SK-N-SH treated with all-trans-retinoic acid at 6 μM for 48 hours (cell line): ENCODE data around the gene ARL15.

Source experiments
- ATAC-seq: fragments of 200-7000 bp; cut with Tn5 transposase; 3 replicates; pipeline ENCODE4 v1.9.1; 2020; ENCODE audit warnings: mild to moderate bottlenecking, moderate library complexity
- ARNTL ChIP-seq: fragments of 450-650 bp; formaldehyde crosslinking; IDR thresholded peaks from 2 replicates; pipeline ENCODE4 v1.5.0; 2020; ENCODE audit warnings: low read depth, mild to moderate bottlenecking, moderate library complexity, borderline replicate concordance
- BACH2 ChIP-seq: fragments of 250-450 bp; sonication (Bioruptor Pico); IDR thresholded peaks from 2 replicates; pipeline ENCODE4 v1.9.0; 2021; ENCODE audit warnings: mild to moderate bottlenecking, borderline replicate concordance
- CREB5 ChIP-seq: fragments of 250-450 bp; sonication (Bioruptor Pico); IDR thresholded peaks from 2 replicates; pipeline ENCODE4 v1.5.1; 2020; ENCODE audit warnings: low read depth, mild to moderate bottlenecking, moderate library complexity
- CSDC2 ChIP-seq: fragments of 250-450 bp; sonication (Bioruptor Pico); IDR thresholded peaks from 2 replicates; pipeline ENCODE4 v1.5.0; 2020; ENCODE audit warnings: mild to moderate bottlenecking, moderate library complexity
- ESRRG ChIP-seq: fragments of 250-450 bp; sonication (Bioruptor Pico); IDR thresholded peaks from 2 replicates; pipeline ENCODE4 v1.6.1; 2021; ENCODE audit warnings: mild to moderate bottlenecking
- GLIS3 ChIP-seq: fragments of 250-450 bp; sonication (Bioruptor Pico); IDR thresholded peaks from 2 replicates; pipeline ENCODE4 v1.5.0; 2020; ENCODE audit warnings: mild to moderate bottlenecking, moderate library complexity
- ISL1 ChIP-seq: fragments of 250-450 bp; sonication (Bioruptor Pico); IDR thresholded peaks from 2 replicates; pipeline ENCODE4 v2.1.2; 2022; ENCODE audit warnings: mild to moderate bottlenecking, moderate library complexity
- OSR1 ChIP-seq: fragments of 250-450 bp; sonication (Bioruptor Pico); IDR thresholded peaks from 2 replicates; pipeline ENCODE4 v1.8.0; 2022; ENCODE audit warnings: moderate library complexity, mild to moderate bottlenecking, inconsistent platforms
- PPARA ChIP-seq: fragments of 250-450 bp; sonication (Bioruptor Pico); IDR thresholded peaks from 2 replicates; pipeline ENCODE4 v1.5.0; 2020; ENCODE audit warnings: mild to moderate bottlenecking, borderline replicate concordance
- RARB ChIP-seq: fragments of 250-450 bp; sonication (Bioruptor Pico); IDR thresholded peaks from 2 replicates; pipeline ENCODE4 v1.8.0; 2021; ENCODE audit warnings: mild to moderate bottlenecking, moderate library complexity
- SNAI2 ChIP-seq: fragments of 250-450 bp; sonication (Bioruptor Pico); IDR thresholded peaks from 2 replicates; pipeline ENCODE4 v1.5.0; 2020; ENCODE audit warnings: mild to moderate bottlenecking, moderate library complexity
- TCF4 ChIP-seq: fragments of 250-450 bp; sonication (Bioruptor Pico); IDR thresholded peaks from 2 replicates; pipeline ENCODE4 v1.8.0; 2021; ENCODE audit warnings: mild to moderate bottlenecking, moderate library complexity, borderline replicate concordance
- TOX ChIP-seq: fragments of 250-450 bp; sonication (Bioruptor Pico); IDR thresholded peaks from 2 replicates; pipeline ENCODE4 v1.8.0; 2021; ENCODE audit warnings: mild to moderate bottlenecking, moderate library complexity, borderline replicate concordance
- TSHZ2 ChIP-seq: fragments of 250-450 bp; sonication (Bioruptor Pico); IDR thresholded peaks from 2 replicates; pipeline ENCODE4 v1.5.0; 2020; ENCODE audit warnings: mild to moderate bottlenecking, moderate library complexity
- ZC3H10 ChIP-seq: fragments of 250-450 bp; sonication (Bioruptor Pico); IDR thresholded peaks from 2 replicates; pipeline ENCODE4 v1.5.1; 2021; ENCODE audit warnings: mild to moderate bottlenecking, moderate library complexity
- ZFP3 ChIP-seq: fragments of 250-450 bp; sonication (Bioruptor Pico); IDR thresholded peaks from 2 replicates; pipeline ENCODE4 v1.5.0; 2020; ENCODE audit warnings: mild to moderate bottlenecking, moderate library complexity
- ZFP30 ChIP-seq: fragments of 450-650 bp; formaldehyde crosslinking; IDR thresholded peaks from 2 replicates; pipeline ENCODE4 v1.5.0; 2022; ENCODE audit warnings: mild to moderate bottlenecking, moderate library complexity
- ZNF565 ChIP-seq: fragments of 450-650 bp; formaldehyde crosslinking; conservative IDR thresholded peaks from 2 replicates; pipeline ENCODE4 v1.5.0; 2020; ENCODE audit warnings: low read depth, mild to moderate bottlenecking, moderate library complexity
- ZNF70 ChIP-seq: fragments of 450-650 bp; formaldehyde crosslinking; IDR thresholded peaks from 2 replicates; pipeline ENCODE4 v1.5.0; 2020; ENCODE audit warnings: mild to moderate bottlenecking, moderate library complexity
- ZNF8 ChIP-seq: fragments of 450-650 bp; formaldehyde crosslinking; IDR thresholded peaks from 2 replicates; pipeline ENCODE4 v1.5.0; 2020; ENCODE audit warnings: mild to moderate bottlenecking, moderate library complexity
- TF ChIP-seq, protein P1 (sequence below): fragments of 250-450 bp; sonication (Bioruptor Pico); IDR thresholded peaks from 2 replicates; pipeline ENCODE4 v1.8.0; 2021; ENCODE audit warnings: low read depth, mild to moderate bottlenecking, moderate library complexity, borderline replicate concordance
- TF ChIP-seq, protein P2 (sequence below): fragments of 250-450 bp; sonication (Bioruptor Pico); IDR thresholded peaks from 2 replicates; pipeline ENCODE4 v1.5.1; 2021; ENCODE audit warnings: mild to moderate bottlenecking, moderate library complexity
- TF ChIP-seq, protein P3 (sequence below): fragments of 250-450 bp; sonication (Bioruptor Pico); IDR thresholded peaks from 2 replicates; pipeline ENCODE4 v1.8.0; 2020; ENCODE audit warnings: mild to moderate bottlenecking, moderate library complexity, borderline replicate concordance

ARL15 gene

GRCh38 chr5:54227109-54227508 lies 83.3 kb downstream of the ARL15 start:
- TF ChIP-seq, protein P1, sequence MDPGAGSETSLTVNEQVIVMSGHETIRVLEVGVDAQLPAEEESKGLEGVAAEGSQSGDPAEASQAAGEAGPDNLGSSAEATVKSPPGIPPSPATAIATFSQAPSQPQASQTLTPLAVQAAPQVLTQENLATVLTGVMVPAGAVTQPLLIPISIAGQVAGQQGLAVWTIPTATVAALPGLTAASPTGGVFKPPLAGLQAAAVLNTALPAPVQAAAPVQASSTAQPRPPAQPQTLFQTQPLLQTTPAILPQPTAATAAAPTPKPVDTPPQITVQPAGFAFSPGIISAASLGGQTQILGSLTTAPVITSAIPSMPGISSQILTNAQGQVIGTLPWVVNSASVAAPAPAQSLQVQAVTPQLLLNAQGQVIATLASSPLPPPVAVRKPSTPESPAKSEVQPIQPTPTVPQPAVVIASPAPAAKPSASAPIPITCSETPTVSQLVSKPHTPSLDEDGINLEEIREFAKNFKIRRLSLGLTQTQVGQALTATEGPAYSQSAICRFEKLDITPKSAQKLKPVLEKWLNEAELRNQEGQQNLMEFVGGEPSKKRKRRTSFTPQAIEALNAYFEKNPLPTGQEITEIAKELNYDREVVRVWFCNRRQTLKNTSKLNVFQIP (CRISPR knock-in tag), result no peak
- no peak for TF ChIP-seq ZC3H10 (CRISPR knock-in tag)
- no peak for TF ChIP-seq CSDC2
- no peak for TF ChIP-seq SNAI2 (CRISPR knock-in tag)
- no peak for TF ChIP-seq ZNF565
- TF ChIP-seq ZFP3, result no peak
- TF ChIP-seq ZNF70 (CRISPR knock-in tag), result no peak
- no peak for TF ChIP-seq OSR1 (CRISPR knock-in tag)
- no peak for TF ChIP-seq ESRRG (CRISPR knock-in tag)
- ATAC-seq, result no peak

GRCh38 chr5:54226215-54226614 lies 84.2 kb downstream of the ARL15 start:
- ATAC-seq, result no peak
- no peak for TF ChIP-seq BACH2 (CRISPR knock-in tag)

GRCh38 chr5:54224103-54224826 lies 86.1 kb downstream of the ARL15 start:
- no peak for ATAC-seq
- no peak for TF ChIP-seq ZNF565
- TF ChIP-seq ESRRG (CRISPR knock-in tag), result no peak
- no peak for TF ChIP-seq CSDC2
- TF ChIP-seq ARNTL, result no peak
- TF ChIP-seq TCF4 (CRISPR knock-in tag), result no peak
- no peak for TF ChIP-seq OSR1 (CRISPR knock-in tag)
- TF ChIP-seq BACH2 (CRISPR knock-in tag), result no peak
- TF ChIP-seq, protein P2, sequence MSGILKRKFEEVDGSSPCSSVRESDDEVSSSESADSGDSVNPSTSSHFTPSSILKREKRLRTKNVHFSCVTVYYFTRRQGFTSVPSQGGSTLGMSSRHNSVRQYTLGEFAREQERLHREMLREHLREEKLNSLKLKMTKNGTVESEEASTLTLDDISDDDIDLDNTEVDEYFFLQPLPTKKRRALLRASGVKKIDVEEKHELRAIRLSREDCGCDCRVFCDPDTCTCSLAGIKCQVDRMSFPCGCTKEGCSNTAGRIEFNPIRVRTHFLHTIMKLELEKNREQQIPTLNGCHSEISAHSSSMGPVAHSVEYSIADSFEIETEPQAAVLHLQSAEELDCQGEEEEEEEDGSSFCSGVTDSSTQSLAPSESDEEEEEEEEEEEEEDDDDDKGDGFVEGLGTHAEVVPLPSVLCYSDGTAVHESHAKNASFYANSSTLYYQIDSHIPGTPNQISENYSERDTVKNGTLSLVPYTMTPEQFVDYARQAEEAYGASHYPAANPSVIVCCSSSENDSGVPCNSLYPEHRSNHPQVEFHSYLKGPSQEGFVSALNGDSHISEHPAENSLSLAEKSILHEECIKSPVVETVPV (CRISPR knock-in tag), result no peak
- no peak for TF ChIP-seq CREB5 (CRISPR knock-in tag)
- TF ChIP-seq SNAI2 (CRISPR knock-in tag), result no peak
- no peak for TF ChIP-seq ZFP30 (CRISPR knock-in tag)
- no peak for TF ChIP-seq ZNF70 (CRISPR knock-in tag)
- TF ChIP-seq GLIS3 (CRISPR knock-in tag), result no peak
- TF ChIP-seq, protein P3, sequence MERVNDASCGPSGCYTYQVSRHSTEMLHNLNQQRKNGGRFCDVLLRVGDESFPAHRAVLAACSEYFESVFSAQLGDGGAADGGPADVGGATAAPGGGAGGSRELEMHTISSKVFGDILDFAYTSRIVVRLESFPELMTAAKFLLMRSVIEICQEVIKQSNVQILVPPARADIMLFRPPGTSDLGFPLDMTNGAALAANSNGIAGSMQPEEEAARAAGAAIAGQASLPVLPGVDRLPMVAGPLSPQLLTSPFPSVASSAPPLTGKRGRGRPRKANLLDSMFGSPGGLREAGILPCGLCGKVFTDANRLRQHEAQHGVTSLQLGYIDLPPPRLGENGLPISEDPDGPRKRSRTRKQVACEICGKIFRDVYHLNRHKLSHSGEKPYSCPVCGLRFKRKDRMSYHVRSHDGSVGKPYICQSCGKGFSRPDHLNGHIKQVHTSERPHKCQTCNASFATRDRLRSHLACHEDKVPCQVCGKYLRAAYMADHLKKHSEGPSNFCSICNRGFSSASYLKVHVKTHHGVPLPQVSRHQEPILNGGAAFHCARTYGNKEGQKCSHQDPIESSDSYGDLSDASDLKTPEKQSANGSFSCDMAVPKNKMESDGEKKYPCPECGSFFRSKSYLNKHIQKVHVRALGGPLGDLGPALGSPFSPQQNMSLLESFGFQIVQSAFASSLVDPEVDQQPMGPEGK (CRISPR knock-in tag), result no peak
- TF ChIP-seq RARB, result no peak
- TF ChIP-seq ISL1 (CRISPR knock-in tag), result no peak
- TF ChIP-seq TOX (CRISPR knock-in tag), result no peak
- TF ChIP-seq ZNF8 (CRISPR knock-in tag), result no peak

DNA sequence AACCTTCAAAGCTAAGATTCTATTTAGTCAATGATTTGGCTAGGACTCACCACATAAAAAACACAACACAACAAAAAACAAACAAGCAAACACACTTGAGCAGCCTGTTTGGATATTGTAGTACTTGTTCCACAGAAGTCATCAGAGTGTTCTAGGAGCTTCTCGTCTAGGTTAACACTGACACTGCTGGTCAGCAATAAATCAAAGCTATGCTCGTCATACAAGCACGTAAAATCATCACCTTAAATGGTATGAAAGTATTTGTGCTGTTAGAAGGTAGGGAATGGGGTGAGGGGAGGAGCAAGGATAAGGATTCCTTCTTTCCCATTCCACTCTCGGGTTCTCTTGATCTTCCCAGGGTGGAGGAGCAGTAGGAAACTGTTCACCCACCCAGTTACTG lies 88.0 kb downstream of the ARL15 start:
- no peak for ATAC-seq
- TF ChIP-seq ZFP30 (CRISPR knock-in tag), result no peak
- TF ChIP-seq ARNTL, result no peak
- no peak for TF ChIP-seq ZC3H10 (CRISPR knock-in tag)

DNA sequence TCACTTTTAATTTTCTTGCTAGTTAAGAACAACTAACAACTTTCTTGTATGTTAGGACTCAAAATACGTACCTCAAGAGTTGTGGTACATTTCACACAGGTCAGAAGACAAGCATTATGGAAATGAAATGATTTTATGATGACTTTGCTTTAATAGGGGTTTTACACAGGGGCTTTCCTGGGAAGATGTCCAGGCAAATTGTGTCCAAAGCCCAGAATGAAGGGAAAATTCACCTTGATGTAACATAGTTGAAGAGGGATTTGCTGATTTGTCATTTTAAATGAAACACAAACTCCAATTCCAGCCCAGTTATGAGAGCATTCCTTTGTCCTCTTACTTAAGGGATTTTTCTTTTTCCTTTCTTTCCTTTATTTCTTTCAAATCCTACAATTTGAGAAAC lies 89.2 kb downstream of the ARL15 start:
- ATAC-seq, result no peak
- TF ChIP-seq ZNF565, result no peak
- TF ChIP-seq TCF4 (CRISPR knock-in tag), result no peak
- TF ChIP-seq ESRRG (CRISPR knock-in tag), result no peak
- TF ChIP-seq ZFP3, result no peak
- no peak for TF ChIP-seq PPARA
- TF ChIP-seq, protein P1 (CRISPR knock-in tag), result no peak
- no peak for TF ChIP-seq OSR1 (CRISPR knock-in tag)
- no peak for TF ChIP-seq CSDC2
- TF ChIP-seq SNAI2 (CRISPR knock-in tag), result no peak
- no peak for TF ChIP-seq ZC3H10 (CRISPR knock-in tag)
- no peak for TF ChIP-seq TOX (CRISPR knock-in tag)
- no peak for TF ChIP-seq TSHZ2
